Measurements from ENCODE around the gene TTC28.
A peak's percentile ranks its signal among the peaks of the same experiment; 100 is the strongest.
"Not testable (repeated sequence)": the region's sequence is repeated elsewhere in the genome, so short reads cannot be mapped to it uniquely, and the experiment has no call there.

Gene TTC28

GRCh38 chr22:28123989-28124766 is 555.5 kb downstream of the TTC28 start:
- no peak for DNase-seq

DNA sequence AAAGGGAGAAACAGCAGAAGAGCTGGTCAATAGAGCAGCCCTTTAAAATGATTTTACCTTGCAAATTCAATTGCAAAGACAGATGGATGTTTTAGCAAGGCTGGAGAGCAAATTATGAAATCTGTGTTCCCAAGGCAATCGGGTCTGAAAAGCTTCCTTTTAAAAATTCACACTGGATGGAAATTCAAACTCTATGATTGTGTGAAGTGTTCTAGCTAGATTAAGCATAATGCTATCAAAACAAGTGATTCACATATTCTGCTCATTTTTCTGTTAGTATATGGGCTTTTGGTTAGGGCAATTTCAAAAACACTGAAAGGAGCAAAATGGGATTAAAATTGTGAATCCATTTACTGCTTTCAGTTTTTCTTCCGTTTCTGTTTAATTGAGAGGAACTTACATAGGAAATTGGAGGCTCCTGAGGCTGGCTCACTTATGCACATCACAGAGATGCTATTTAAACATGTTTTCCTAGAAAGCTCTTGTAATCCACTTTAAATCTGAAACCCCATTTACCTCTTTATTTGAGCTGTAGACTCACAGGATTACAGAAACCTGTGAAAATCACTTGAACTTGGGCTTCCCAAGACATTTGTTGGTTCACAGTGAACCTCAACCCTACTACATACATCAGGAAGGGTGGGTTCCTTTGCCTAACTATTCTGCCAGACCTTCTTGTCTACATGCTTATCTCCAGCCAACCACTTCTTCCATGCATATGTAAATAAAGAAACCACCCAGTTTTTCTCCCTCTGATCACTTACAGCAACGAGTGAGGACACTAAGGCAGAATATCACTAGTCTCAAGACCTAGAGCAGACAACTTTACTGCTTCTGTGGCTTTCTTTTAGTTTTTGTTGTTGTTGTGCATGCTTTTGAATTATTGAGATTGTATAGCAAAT is 558.7 kb downstream of the TTC28 start:
- no peak for DNase-seq

DNA sequence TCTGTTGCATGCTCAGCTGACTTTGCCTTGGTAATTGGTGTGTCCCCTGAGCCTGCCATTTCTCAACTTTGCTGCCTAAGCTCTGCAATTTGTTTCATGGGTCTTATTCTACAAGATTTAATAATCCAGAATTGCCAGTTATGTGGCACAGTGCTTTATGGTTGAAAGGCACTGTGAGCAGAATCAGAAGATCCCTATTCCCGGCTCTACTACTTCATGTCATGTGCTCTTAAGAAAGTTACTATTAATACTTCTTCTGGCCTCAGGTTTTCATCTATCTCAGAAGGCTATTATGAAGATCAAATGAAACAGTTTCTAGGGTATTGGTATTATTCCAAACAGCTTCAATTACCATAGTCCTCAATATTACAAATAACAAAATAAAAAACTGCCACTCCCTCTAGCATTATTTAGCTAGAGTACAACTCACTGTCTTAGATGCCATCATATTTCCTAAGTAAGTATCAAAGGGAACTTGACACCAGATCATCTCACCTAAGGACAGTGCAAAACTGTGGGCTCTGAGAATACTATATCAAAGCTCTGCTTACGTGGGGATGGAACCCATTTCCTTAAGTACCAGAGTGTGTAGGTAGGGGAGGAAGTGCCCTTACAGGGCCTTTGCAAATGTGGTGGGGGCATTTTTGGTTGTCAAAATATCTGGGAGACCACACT is 560.5 kb downstream of the TTC28 start:
- no peak for DNase-seq

- peak; percentile 69 for DNase-seq
Observed at GRCh38 chr22:28116219-28116673, 563.4 kb downstream of the TTC28 start.

DNA sequence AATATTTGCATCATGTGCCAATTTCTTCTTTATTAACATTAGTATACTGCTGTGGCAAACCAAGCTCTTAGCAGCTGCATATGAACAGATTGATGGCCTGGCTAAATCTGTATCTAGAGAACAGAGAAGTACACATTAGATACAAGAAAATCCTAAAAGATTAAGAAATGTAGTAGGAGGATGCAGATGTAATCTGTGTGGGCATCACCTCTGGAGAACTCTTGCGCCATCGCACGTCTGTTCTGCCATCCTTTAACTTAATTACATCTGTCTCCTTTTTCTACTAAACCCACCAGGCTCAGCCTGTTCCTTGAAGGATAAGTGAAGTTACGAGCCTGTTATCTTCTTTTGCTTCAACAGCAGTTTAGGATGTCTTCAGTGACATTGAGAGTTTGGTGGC is 564.2 kb downstream of the TTC28 start:
- no peak for DNase-seq

GRCh38 chr22:28112548-28113043 is 567.0 kb downstream of the TTC28 start:
- DNase-seq, result peak; percentile 40

GRCh38 chr22:28112190-28112544 is 567.5 kb downstream of the TTC28 start:
- DNase-seq, result no peak

DNA sequence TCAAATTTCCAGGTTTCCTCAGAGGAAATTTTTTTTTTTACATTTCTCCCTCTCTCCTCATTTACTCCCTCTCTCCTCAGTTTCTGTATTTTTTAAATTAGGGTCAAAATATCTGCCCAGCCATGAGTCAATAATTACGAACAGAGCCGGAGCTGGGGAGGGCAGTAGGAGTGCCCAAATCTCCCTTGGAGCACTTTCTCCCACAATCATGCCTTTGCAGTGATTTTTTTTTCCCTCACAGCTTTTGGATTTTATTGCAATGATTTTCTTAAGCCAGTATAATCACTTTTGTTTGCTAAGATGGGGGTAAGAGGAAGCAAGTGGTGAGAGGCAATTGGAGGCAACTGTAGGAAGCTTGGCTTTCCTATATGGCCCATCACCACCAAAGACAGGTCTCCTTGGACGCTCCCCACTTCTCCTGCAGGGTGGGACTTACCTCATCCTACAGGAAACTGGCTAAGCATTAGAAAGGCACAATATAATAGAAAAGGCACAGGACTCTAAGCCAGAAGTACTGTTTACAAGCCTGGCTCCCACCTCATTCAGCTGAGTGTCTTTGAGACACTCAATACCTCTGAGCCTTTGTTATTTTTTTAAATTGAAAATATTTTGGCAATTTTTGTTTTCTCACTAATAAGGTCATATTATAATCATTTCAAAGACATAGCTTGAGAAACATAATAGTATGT is 568.0 kb downstream of the TTC28 start:
- DNase-seq, result no peak

DNA sequence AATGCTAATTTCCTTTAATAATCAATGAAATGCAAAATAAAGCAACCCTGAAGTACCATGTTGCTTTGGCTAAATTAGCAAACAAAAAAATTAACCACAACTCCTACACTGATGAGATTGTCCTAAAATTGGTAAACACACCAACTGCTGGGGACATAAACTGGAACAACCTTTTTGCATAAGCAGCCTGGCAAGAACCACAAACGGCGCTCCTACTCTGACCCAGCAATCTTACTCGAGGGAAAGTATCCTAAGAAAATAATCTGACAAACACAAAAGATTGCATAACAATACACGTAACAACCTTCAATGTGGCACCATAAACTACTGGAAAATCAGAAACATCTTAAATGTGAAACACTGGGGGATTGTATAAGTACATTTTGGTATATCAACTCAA is 570.8 kb downstream of the TTC28 start:
- DNase-seq, result no peak

GRCh38 chr22:28106617-28107016 is 573.0 kb downstream of the TTC28 start:
- DNase-seq, result no peak

- no peak for DNase-seq
Observed at GRCh38 chr22:28105988-28106387, 573.7 kb downstream of the TTC28 start.

- DNase-seq, result peak; percentile 30
Observed at GRCh38 chr22:28105413-28105812, 574.2 kb downstream of the TTC28 start.

DNA sequence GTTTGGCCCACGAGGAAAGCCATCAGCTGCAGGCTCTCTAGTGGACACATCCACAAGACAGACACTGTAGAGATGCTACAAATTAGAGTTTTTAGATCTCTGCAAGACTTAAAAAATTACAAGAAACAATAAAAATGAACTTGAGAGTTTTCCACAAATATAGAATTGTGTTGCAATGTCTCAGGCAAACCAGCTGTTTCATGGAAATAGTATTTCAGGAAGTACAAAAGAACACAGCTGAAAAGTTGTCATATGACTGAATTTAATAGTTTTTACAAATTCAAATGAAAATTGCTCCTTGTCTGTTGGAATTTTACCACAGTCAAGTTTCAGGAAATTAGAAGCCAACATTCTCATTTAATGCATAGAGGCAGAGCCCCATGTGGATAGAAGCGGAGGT is 576.0 kb downstream of the TTC28 start:
- DNase-seq, result no peak

- no peak for DNase-seq
Observed at GRCh38 chr22:28102151-28102812, 577.4 kb downstream of the TTC28 start.

- no peak for DNase-seq
Observed at GRCh38 chr22:28097627-28098026, 582.0 kb downstream of the TTC28 start.

DNA sequence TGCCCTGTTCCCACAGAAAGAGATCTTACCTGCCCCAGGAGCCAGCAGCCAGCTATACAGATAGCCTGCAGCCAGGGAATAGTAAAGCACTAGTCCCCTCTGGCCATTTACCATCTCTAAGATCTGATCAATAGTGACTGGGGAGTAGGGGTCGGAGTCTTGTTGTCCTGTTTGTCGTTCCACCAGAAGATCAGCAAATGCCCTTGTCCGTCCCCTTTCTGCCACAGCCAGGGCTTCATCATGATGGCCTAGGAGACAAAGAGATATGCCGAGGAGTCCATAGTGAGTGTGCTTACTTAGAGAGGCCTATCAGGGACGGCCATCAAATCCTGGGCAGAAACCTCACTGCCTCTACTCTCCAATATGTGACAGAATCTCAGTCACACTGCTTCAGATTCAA is 583.5 kb downstream of the TTC28 start:
- DNase-seq, result no peak

DNA sequence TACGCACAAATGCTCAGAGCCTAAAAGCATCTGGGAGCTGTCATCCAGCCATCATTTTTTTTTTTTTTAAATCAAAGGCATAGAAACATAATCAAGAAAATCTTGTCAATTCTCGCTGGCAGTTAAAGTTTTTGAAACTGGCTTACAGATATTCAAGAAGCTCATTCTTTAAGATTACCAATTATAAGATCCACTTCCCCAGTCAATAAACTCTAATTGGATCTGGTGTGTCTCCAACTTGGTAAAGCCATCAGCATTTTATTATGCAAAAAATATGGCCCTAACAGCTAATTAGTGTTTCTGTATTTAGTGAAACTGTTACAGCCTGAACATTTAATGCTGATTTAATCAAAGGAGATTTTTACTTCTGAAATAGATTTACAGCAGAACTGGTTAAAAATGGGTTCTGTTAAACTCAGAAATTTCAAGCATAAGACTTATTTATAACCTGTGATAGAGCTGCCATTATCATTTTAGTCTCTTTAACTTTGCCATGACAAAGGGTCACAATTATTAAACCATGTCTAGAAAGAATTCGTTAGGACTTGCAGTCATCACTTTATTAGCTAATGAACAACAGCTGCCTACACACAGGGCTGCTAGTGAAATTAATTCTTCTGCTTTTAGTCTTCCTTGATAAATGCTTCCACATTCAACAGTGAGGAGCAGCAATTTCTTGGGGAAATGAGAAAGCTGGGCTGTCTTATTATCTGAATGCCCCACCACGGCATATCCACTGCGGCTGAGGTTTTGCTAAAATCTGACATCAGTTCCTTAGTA is 584.1 kb downstream of the TTC28 start:
- no peak for DNase-seq

DNA sequence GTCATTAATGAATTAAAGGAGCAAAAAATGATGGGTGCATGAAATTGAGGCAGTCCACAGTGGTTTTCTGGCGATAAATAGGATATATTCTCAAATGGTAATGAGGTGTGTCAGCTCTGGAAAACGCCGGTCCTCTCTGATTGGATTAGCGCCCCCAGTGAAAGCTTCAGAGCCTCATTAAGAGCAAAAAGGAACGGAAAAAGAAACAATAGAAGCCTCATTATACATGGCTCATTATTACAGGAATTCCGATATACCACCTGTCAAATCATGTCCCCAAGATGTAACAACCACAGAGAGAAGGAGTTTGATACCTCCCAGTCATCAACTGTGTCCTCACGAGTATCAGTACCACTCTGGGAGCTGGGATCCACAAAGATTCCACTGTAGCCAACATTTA is 584.9 kb downstream of the TTC28 start:
- no peak for DNase-seq

- DNase-seq, result no peak
Observed at GRCh38 chr22:28093711-28094110, 585.9 kb downstream of the TTC28 start.

DNA sequence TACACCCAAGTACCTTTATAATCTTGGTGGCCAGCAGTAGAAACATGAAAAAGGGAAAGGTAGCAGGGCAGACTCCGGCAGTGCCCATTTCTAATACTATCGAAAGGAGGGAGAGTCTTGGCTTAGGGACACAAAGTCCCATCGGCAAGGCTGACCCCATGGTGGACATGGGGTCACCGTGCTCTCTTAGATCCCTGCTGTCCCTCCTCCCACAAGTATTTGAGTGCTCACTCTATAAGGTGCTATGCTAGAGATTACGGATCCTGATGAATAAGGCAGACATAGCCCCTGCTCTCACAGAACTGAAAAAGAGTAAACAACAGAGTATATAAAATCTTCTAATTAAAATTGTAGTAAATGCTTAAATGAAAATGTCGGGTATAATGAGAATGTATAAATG is 588.2 kb downstream of the TTC28 start:
- no peak for DNase-seq

GRCh38 chr22:28089541-28089940 is 590.1 kb downstream of the TTC28 start:
- not testable (repeated sequence) for DNase-seq

Measured in right hindlimb (tissue), 1 donor.